ENCODE measurements around the gene RCC2.

RCC2 gene

GRCh38 chr1:17441993-17442357 lies 2.5 kb upstream of the RCC2 start:
- no peak for DNase-seq (ENCODE audit: low spot score)

- DNase-seq (ENCODE audit: low spot score), result no peak
These were observed 2.0 kb upstream of the RCC2 start for GRCh38 chr1:17441265-17441992.

- no peak for DNase-seq (ENCODE audit: low spot score)
These were observed 1.3 kb upstream of the RCC2 start for GRCh38 chr1:17440827-17441168.

DNA sequence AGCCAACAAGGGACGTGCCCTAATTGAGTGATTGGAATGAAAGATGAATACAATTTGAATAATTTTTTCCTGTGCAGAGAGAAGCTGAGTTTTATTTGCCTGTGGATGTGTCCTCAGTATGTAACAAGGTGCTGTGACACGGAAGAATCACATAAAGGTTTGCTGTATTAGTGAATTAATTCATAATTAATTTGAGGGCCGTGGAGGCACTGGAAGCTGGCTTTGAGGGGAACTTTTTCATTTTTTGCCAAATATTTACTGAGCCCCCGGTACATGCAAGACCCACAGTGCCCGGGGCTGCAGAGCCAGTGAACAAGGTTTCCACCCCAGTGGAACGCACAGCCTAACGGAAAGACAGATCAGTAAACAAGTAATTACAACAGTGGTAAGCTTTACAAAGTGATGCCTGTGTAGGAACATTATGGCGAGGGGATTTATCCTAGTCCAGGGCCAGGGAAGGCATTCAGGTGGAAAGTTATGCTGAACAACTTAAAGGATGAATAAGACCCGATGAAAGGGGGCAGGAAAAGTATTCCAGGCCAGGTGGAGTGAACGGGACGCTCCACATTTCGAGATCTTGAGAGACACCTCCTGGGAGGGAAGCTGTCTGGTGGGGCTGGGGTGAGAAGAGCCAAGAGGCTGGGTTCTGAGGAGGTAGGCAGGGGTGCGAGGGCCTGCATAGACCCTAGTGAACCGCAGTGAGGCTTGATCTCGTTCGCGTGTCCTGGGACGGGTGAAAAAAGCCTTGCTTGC lies 773 bp upstream of the RCC2 start:
- DNase-seq (ENCODE audit: low spot score), result no peak

- DNase-seq (ENCODE audit: low spot score), result peak; percentile 63
These were observed 893 bp downstream of the RCC2 start for GRCh38 chr1:17438318-17439249.

DNA sequence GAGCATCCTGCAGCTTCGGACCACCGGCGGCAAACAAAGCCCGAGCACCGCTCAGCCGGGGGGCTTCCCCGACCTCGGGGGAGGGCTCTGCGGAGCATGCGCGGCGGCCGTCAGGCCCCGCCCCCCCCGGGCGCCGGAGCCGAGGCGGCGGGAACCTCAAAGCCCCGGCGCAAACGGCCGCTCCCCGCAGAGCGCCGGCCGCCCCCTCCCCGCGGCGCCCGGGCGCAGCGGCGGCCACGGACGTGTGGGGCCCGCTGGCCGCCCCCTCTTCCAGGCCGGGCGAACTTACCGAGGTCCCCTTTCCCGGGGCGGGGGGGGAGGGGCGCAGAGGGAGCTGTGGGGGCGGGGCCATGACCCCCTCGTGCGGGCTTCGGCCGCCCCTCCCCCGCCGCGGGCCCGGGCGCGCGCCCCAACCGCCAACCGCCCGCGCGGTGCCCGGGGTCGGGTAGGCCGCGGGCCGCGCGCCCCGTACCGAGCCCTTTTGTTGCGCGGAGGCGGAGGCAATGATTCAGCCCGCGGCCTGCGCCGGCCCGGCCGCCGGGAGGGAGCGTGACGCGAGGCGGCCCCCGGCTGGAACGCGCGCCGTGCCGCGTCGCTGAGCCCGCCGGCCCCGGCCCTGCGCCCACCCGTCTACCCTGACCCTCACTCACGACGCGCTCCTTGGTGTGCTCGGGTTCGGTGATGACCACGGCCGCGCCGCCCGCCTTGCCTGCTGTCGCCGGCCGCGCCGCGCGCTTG lies 1.7 kb downstream of the RCC2 start:
- DNase-seq (ENCODE audit: low spot score), result peak; percentile 42

DNA sequence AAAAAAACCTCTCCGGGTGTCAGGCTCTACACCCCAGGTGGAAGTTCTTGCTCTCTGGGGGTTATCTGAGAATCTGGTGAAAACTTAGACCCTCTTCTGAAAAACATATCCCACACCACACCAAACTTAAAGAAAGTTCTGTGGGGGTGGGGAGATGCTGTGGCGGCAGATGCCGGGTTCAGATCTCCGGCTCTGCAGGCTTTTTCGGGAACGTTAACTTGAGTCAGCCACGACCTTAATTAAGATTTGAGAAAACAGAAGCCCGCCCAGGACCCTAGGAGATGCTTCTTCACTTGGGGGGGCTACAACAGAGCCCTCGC lies 2.3 kb downstream of the RCC2 start:
- DNase-seq (ENCODE audit: low spot score), result no peak

- no peak for DNase-seq (ENCODE audit: low spot score)
These were observed 2.9 kb downstream of the RCC2 start for GRCh38 chr1:17436380-17437174.

GRCh38 chr1:17434601-17435000 lies 4.9 kb downstream of the RCC2 start:
- no peak for DNase-seq (ENCODE audit: low spot score)

GRCh38 chr1:17434016-17434415 lies 5.5 kb downstream of the RCC2 start:
- DNase-seq (ENCODE audit: low spot score), result no peak

DNA sequence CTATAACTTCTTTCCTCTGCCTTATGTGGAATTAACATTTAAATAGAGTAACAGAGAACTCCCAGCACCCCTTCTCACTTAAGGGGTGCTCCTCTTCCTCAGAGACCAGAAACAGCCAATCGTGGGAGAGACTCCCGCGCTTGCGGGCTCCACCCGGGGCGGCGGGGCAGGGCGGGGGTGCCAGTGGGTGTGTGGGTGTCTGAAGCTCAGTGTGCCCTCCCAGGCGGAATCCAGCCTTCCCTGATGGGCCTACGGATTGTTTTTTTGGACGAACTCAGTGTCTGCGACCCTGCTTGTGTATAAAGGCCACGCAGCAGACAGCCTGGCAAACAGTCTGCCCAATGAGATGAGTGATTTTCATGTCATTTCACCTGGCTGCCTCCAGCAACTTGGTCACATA lies 6.2 kb downstream of the RCC2 start:
- DNase-seq (ENCODE audit: low spot score), result no peak

GRCh38 chr1:17432412-17432811 lies 7.1 kb downstream of the RCC2 start:
- DNase-seq (ENCODE audit: low spot score), result no peak

GRCh38 chr1:17429183-17429582 lies 10.3 kb downstream of the RCC2 start:
- no peak for DNase-seq (ENCODE audit: low spot score)

- DNase-seq (ENCODE audit: low spot score), result no peak
These were observed 11.5 kb downstream of the RCC2 start for GRCh38 chr1:17427696-17428660.

DNA sequence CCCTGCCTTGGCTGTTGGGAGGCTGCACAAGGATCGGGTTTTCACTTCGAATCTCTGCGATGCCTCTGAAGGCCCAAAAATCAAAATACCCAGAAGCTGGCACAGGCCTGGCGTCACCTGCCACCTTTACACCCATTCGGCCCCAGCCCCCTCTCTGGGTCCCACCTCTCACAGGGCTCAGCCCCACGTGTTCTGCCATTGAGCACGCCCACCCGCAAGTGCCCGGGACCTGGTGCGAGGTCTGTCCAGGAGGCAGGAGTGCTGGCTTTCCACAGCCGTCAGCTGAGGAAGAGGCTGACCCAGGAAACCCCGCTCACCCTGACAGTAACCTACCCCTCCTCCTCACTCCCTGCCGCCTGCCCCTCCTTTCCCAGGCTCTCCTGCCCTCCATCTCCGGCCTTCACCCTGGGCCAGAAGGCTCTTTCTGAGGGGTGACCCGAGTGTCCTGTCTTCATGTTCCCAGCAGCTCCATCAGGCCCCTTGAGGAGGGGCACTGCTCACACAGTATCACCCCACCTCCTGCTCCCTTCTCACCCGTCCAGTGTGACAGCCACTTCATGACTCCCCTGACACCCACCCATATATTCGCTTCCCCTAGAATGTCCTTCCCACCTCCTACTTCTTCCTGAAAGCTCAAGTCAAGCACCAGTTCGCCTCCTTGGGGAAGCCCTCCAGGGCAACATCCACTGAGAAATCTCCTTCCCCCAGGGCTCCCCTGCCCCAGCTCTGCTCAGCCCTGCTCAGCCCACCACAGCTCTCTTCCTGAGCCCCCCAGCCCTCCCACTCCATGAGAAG lies 13.5 kb downstream of the RCC2 start:
- no peak for DNase-seq (ENCODE audit: low spot score)

- DNase-seq (ENCODE audit: low spot score), result no peak
These were observed 15.7 kb downstream of the RCC2 start for GRCh38 chr1:17423781-17424245.

DNA sequence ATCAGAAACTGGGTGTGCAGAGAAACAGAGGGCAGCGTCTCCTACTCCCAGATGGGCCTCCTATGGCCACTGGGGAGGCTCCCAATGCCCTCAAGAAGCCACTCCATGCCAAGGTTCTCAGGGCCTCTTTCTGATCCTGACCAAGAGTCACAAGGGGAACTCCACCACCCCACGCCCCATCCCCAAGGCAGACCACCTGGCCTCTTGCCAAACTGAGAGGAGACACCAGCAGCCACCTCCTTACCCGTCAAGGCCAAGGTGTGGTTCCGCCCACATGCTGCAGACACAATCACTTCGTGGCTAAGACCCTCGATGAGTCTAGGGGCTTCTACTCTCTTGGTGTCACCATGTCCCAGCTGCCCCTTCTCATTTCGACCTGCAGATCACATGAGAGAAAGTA lies 17.0 kb downstream of the RCC2 start:
- no peak for DNase-seq (ENCODE audit: low spot score)

DNA sequence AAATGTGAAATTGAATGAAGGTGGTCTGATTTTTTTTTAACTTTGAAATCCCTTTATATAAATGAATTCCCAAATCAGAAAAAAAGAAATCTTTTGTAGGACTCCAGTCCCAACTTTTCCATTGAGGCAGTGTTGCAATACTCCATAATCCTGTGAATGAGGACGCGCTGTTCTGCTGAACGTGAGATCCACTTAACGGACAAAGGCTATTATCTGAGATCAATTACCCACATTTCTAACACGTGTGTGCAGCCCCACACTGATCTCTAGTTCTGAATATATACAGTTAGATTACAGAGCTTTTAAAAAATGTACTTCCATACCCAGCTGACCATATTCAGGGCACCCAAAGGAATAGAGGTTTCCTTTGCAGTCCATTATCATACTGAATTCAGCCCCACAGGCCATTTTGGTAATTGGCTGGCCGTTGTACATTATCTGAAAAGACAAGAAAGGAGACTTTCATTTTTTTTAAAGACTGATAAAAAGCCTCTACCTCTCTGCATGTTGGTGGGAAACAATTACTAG lies 19.0 kb downstream of the RCC2 start:
- no peak for DNase-seq (ENCODE audit: low spot score)
